DOHH2 (cell line): Measurements from ENCODE around the gene TRMT112.

ENCODE experiments used
- H3F3A ChIP-seq: fragments of 200-600 bp; sonication (generic), shearing (Covaris generic); 2 replicates; pipeline ENCODE4 v1.6.0; 2016; ENCODE audit warnings: antibody characterized with exemption, mild to moderate bottlenecking; ENCODE audit not compliant: control insufficient read depth, insufficient read depth
- H3K27ac ChIP-seq: fragments of 200-600 bp; sonication (generic); 2 replicates; pipeline ENCODE4 v1.5.1; 2014; ENCODE audit warnings: low read depth, mild to moderate bottlenecking, low read length, moderate library complexity
- H3K27me3 ChIP-seq: fragments of 200-600 bp; sonication (generic); 2 replicates; pipeline ENCODE4 v1.6.1; 2014; ENCODE audit warnings: mild to moderate bottlenecking, low read length, mixed read lengths; ENCODE audit not compliant: control insufficient read depth
- H3K36me3 ChIP-seq: fragments of 200-600 bp; sonication (generic); 2 replicates; pipeline ENCODE4 v1.6.1; 2014; ENCODE audit warnings: mild to moderate bottlenecking, low read length, moderate library complexity, mixed read lengths; ENCODE audit not compliant: control insufficient read depth
- H3K4me1 ChIP-seq: fragments of 200-600 bp; sonication (generic); 2 replicates; pipeline ENCODE4 v1.6.1; 2014; ENCODE audit warnings: mild to moderate bottlenecking, low read length, mixed read lengths; ENCODE audit not compliant: control insufficient read depth
- H3K4me2 ChIP-seq: fragments of 200-600 bp; sonication (generic); 2 replicates; pipeline ENCODE4 v1.6.0; 2014; ENCODE audit warnings: mild to moderate bottlenecking, low read length, moderate library complexity
- H3K4me3 ChIP-seq: fragments of 200-600 bp; sonication (generic); 2 replicates; pipeline ENCODE4 v1.5.1; 2014; ENCODE audit warnings: mild to moderate bottlenecking, low read length, mixed read lengths
- H3K79me2 ChIP-seq: fragments of 200-600 bp; sonication (generic); 2 replicates; pipeline ENCODE4 v1.6.1; 2014; ENCODE audit warnings: mild to moderate bottlenecking, low read length, mixed read lengths; ENCODE audit not compliant: control insufficient read depth
- H3K9me2 ChIP-seq: fragments of 200-600 bp; sonication (generic); replicated peaks from 2 replicates; pipeline ENCODE4 v1.6.1; 2014; ENCODE audit warnings: mild to moderate bottlenecking, low read length, mixed read lengths; ENCODE audit not compliant: control insufficient read depth
- H3K9me3 ChIP-seq: fragments of 200-600 bp; sonication (generic); 2 replicates; pipeline ENCODE4 v1.6.1; 2014; ENCODE audit warnings: antibody characterized with exemption, low read length, mixed read lengths; ENCODE audit not compliant: control insufficient read depth, insufficient read depth
- H4K20me1 ChIP-seq: fragments of 200-600 bp; sonication (generic); 2 replicates; pipeline ENCODE4 v1.6.0; 2014; ENCODE audit warnings: low read depth, mild to moderate bottlenecking, antibody characterized with exemption, low read length, moderate library complexity; ENCODE audit not compliant: control insufficient read depth, insufficient read depth
- CTCF ChIP-seq: fragments of 200-600 bp; sonication (generic); IDR thresholded peaks from one replicate; pipeline ENCODE4 v1.5.1; 2014; ENCODE audit warnings: antibody characterized with exemption, mild to moderate bottlenecking, low read depth, low read length; ENCODE audit not compliant: poor library complexity, severe bottlenecking
- EZH2phosphoT487 ChIP-seq: fragments of 200-600 bp; sonication (generic); IDR thresholded peaks from 2 replicates; pipeline ENCODE4 v1.6.1; 2017; ENCODE audit warnings: borderline replicate concordance, mild to moderate bottlenecking, antibody characterized with exemption, low read length, moderate library complexity, mixed read lengths

TRMT112 gene

DNA sequence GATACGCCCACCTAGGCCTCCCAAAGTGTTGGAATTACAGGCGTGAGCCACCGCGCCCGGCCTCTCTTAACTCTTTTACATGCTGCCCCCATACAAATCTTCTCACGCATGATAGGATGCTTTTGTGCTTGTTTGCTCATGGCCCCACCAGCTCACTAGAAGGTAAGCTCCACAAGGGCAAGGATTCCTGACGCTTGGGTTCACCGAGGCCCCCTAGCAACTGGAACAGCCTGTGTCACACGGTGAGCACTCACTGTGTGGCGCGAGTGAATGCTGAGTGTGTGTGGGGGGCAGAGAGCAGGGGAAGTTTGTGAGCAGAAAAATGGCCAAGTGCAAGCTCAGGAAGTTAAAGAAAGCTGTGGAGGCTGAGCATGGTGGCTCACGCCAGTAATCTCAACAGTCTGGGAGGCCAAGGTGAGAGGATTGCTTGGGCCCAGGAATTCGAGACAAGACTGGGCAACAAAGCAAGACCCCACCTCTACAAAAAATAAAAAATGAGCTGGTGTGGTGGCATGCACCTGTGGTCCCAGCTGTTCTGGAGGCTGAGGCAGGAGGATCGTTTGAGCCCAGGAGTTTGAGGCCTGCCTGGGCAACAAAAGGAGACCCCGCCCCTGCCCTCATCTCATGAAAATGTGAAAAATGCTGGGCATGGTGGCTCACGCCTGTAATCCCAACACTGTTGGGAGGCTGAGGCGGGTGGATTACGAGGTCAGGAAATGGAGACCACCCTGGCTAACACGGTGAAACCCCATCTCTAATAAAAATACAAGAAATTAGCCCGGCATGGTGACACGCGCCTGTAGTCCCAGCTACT, 35.2 kb downstream of the TRMT112 start:
- TF ChIP-seq EZH2phosphoT487: no peak
- TF ChIP-seq CTCF: no peak
- Histone ChIP-seq H3K4me1 (peaks cover 19% of the 10 kb centered on the region), H3K9me2 (no peaks in the 10 kb centered on the region), H3K27ac (no peak overlapping the region), H3K79me2 (peaks cover 12% of the 10 kb centered on the region), H3K27me3 (no peaks in the 10 kb centered on the region), H4K20me1 (no peaks in the 10 kb centered on the region), H3K36me3 (peaks cover under 1% of the 10 kb centered on the region; the same call in 1 of the 2 replicates), H3K4me2 (no peak overlapping the region), H3K9me3 (no peaks in the 10 kb centered on the region), H3K4me3 (no peak overlapping the region), H3F3A (peaks cover 2% of the 10 kb centered on the region; the same call in 1 of the 2 replicates)

DNA sequence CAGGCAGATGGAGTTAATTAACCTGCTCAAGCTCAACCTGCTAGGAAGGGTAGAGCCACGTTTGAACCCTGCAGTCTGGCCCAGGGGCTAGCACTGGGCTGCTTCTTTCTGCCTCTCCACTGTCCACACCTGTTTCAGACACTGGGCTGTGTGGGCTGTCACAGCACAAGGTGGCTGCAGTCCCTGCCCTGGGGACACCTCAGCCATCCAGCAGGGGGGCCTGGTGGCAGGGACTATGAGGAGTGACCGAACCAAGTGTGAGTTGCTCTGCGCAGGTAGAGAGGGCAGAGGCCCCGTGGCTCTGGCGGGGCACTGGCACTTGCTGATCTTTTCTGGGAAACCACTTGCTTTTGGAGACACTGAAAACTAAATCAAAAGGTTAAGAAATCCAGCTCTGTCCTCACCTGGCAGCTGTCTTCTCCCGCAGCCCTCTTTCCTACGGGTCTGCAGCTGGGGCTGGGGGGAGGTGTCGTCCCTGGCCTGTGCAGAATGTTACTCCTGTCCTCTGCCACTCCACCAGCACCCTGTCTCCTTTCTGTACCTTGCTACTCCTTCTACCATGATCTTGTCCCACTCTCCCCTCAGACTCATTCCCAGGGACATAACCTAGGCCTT, 38.7 kb downstream of the TRMT112 start:
- no peak overlapping the region for H3K4me3 ChIP-seq
- H3F3A ChIP-seq: no peaks in the 10 kb centered on the region
- peaks cover 11% of the 10 kb centered on the region; the same call in 1 of the 2 replicates for H3K36me3 ChIP-seq
- H4K20me1 ChIP-seq: no peaks in the 10 kb centered on the region
- no peaks in the 10 kb centered on the region for H3K9me2 ChIP-seq
- no peak overlapping the region for H3K4me2 ChIP-seq
- no peak overlapping the region for H3K27ac ChIP-seq
- peaks cover 6% of the 10 kb centered on the region for H3K79me2 ChIP-seq
- H3K9me3 ChIP-seq: no peaks in the 10 kb centered on the region
- no peaks in the 10 kb centered on the region for H3K27me3 ChIP-seq
- TF ChIP-seq EZH2phosphoT487 (no peak), CTCF (no peak)
- H3K4me1 ChIP-seq: peaks cover 4% of the 10 kb centered on the region

- H3K27ac ChIP-seq: no peak overlapping the region
- no peak overlapping the region for H3K4me3 ChIP-seq
- H3K27me3 ChIP-seq: no peaks in the 10 kb centered on the region
- peaks cover 14% of the 10 kb centered on the region; the same call in 1 of the 2 replicates for H3K36me3 ChIP-seq
- no peaks in the 10 kb centered on the region for H3K9me2 ChIP-seq
- H3K79me2 ChIP-seq: peaks cover 9% of the 10 kb centered on the region
- TF ChIP-seq CTCF (no peak), EZH2phosphoT487 (no peak)
- H3K4me1 ChIP-seq: peaks cover 7% of the 10 kb centered on the region
- peaks cover 8% of the 10 kb centered on the region for H3F3A ChIP-seq
- no peak overlapping the region for H3K4me2 ChIP-seq
- no peaks in the 10 kb centered on the region for H4K20me1 ChIP-seq
- H3K9me3 ChIP-seq: no peaks in the 10 kb centered on the region
Observed at GRCh38 chr11:64276653-64277431, 40.5 kb downstream of the TRMT112 start.
